Activated T-helper 1 cell treated with anti-CD3 and anti-CD28 coated beads, Interleukin-12 subunit alpha, Interleukin-12 subunit beta, Interleukin-2, Interleukin-4 antibody, amounts not matched to agents 30 ng/mL and 10 ng/mL and 1 ng/mL, durations not matched to agents 14 hours and 24 hours and 36 hours (primary cell): Measurements from ENCODE around the gene NPL. TPM values are rescaled to one million over a fixed set of nuclear protein-coding genes. Genes with fewer than 3 reads are reported as not detected.

Experiments used
- DNase-seq: peaks from one replicate; pipeline ENCODE4 v3.0.0; 2021; ENCODE audit warnings: low spot score
- H3K27ac Mint-ChIP-seq: one replicate; pipeline ENCODE4 v1.8.0; 2021; ENCODE audit warnings: mild to moderate bottlenecking, mixed read lengths
- H3K27me3 Mint-ChIP-seq: one replicate; pipeline ENCODE4 v1.8.0; 2022; ENCODE audit warnings: mild to moderate bottlenecking, moderate library complexity, mixed read lengths; ENCODE audit not compliant: insufficient read depth
- H3K36me3 Mint-ChIP-seq: one replicate; pipeline ENCODE4 v1.8.0; 2021; ENCODE audit warnings: low read depth, mixed read lengths
- H3K4me1 Mint-ChIP-seq: one replicate; pipeline ENCODE4 v1.8.0; 2021; ENCODE audit warnings: low read depth, mixed read lengths
- H3K4me3 Mint-ChIP-seq: one replicate; pipeline ENCODE4 v1.8.0; 2021; ENCODE audit warnings: mild to moderate bottlenecking, moderate library complexity, mixed read lengths
- H3K9me3 Mint-ChIP-seq: one replicate; pipeline ENCODE4 v1.8.0; 2021; ENCODE audit warnings: mixed read lengths
- intact Hi-C: fragments of 100-400 bp; cut with micrococcal nuclease; formaldehyde crosslinking; loops from one replicate; pipeline ENCODE4 v1.15.1; 2024
- total RNA-seq: library from RNA; stranded (reverse); gene quantifications from 2 replicates; pipeline ENCODE4 v1.2.3, GENCODE V29; 2022

The NPL gene
- total RNA-seq, 1 donor from 2014 or later: 6.9 TPM

GRCh38 chr1:182765391-182765790 is 24.2 kb upstream of the NPL start:
- intact Hi-C loops: loop anchor here (5.0 kb wide), 1 partner anchor 33 kb away; no protein-coding TSS in a partner anchor
- H3K36me3 Mint-ChIP-seq: peaks cover 4% of the 10 kb centered on the region
- no peak overlapping the region for H3K27ac Mint-ChIP-seq
- DNase-seq: no peak
- no peak overlapping the region for H3K4me3 Mint-ChIP-seq
- H3K4me1 Mint-ChIP-seq: no peaks in the 10 kb centered on the region
- peaks cover 4% of the 10 kb centered on the region for H3K27me3 Mint-ChIP-seq
- peaks cover 8% of the 10 kb centered on the region for H3K9me3 Mint-ChIP-seq

GRCh38 chr1:182766050-182766449 is 23.5 kb upstream of the NPL start:
- H3K4me3 Mint-ChIP-seq: no peak overlapping the region
- peaks cover 8% of the 10 kb centered on the region for H3K9me3 Mint-ChIP-seq
- H3K27ac Mint-ChIP-seq: no peak overlapping the region
- DNase-seq: no peak
- peaks cover 4% of the 10 kb centered on the region for H3K27me3 Mint-ChIP-seq
- peaks cover 4% of the 10 kb centered on the region for H3K36me3 Mint-ChIP-seq
- H3K4me1 Mint-ChIP-seq: no peaks in the 10 kb centered on the region
- intact Hi-C loops: loop anchor here (5.0 kb wide), 1 partner anchor 34 kb away; no protein-coding TSS in a partner anchor

- H3K4me3 Mint-ChIP-seq: no peak overlapping the region
- intact Hi-C loops: loop anchor here (5.0 kb wide), 1 partner anchor 35 kb away; no protein-coding TSS in a partner anchor
- peaks cover 7% of the 10 kb centered on the region for H3K27me3 Mint-ChIP-seq
- H3K4me1 Mint-ChIP-seq: no peaks in the 10 kb centered on the region
- H3K36me3 Mint-ChIP-seq: no peaks in the 10 kb centered on the region
- peaks cover under 1% of the 10 kb centered on the region for H3K9me3 Mint-ChIP-seq
- no peak overlapping the region for H3K27ac Mint-ChIP-seq
- DNase-seq: no peak
Observed at GRCh38 chr1:182766881-182767645, 22.5 kb upstream of the NPL start.

- H3K9me3 Mint-ChIP-seq: no peaks in the 10 kb centered on the region
- H3K27me3 Mint-ChIP-seq: peaks cover 5% of the 10 kb centered on the region
- no peak overlapping the region for H3K4me3 Mint-ChIP-seq
- H3K36me3 Mint-ChIP-seq: no peaks in the 10 kb centered on the region
- H3K4me1 Mint-ChIP-seq: no peaks in the 10 kb centered on the region
- no peak for DNase-seq
- H3K27ac Mint-ChIP-seq: no peak overlapping the region
- intact Hi-C loops: loop anchor here (5.0 kb wide), 1 partner anchor 37 kb away; no protein-coding TSS in a partner anchor
Observed at GRCh38 chr1:182768963-182769362, 20.6 kb upstream of the NPL start.

GRCh38 chr1:182770232-182770631 is 19.3 kb upstream of the NPL start:
- H3K9me3 Mint-ChIP-seq: no peaks in the 10 kb centered on the region

GRCh38 chr1:182771187-182771984 is 18.2 kb upstream of the NPL start:
- no peak overlapping the region for H3K27ac Mint-ChIP-seq
- no peaks in the 10 kb centered on the region for H3K9me3 Mint-ChIP-seq
- peaks cover 10% of the 10 kb centered on the region for H3K27me3 Mint-ChIP-seq
- DNase-seq: no peak
- H3K4me3 Mint-ChIP-seq: no peak overlapping the region
- intact Hi-C loops: no loop called here
- H3K36me3 Mint-ChIP-seq: no peaks in the 10 kb centered on the region
- H3K4me1 Mint-ChIP-seq: no peaks in the 10 kb centered on the region

More at GRCh38 chr1:182770232-182770631, 19.3 kb upstream of the NPL start:
- no peak overlapping the region for H3K27ac Mint-ChIP-seq
- H3K4me1 Mint-ChIP-seq: no peaks in the 10 kb centered on the region
- intact Hi-C loops: no loop called here
- no peaks in the 10 kb centered on the region for H3K36me3 Mint-ChIP-seq
- peaks cover 10% of the 10 kb centered on the region for H3K27me3 Mint-ChIP-seq
- H3K4me3 Mint-ChIP-seq: no peak overlapping the region
- no peak for DNase-seq

GRCh38 chr1:182777386-182777785 is 12.2 kb upstream of the NPL start:
- DNase-seq: no peak
- no peaks in the 10 kb centered on the region for H3K36me3 Mint-ChIP-seq
- no peak overlapping the region for H3K4me3 Mint-ChIP-seq

GRCh38 chr1:182778862-182779261 is 10.7 kb upstream of the NPL start:
- Mint-ChIP-seq H3K9me3 (no peaks in the 10 kb centered on the region), H3K27ac (no peak overlapping the region), H3K4me3 (no peak overlapping the region), H3K36me3 (no peaks in the 10 kb centered on the region), H3K27me3 (peaks cover 10% of the 10 kb centered on the region), H3K4me1 (peaks cover 32% of the 10 kb centered on the region)
- no peak for DNase-seq
- intact Hi-C loops: no loop called here

More at GRCh38 chr1:182777386-182777785, 12.2 kb upstream of the NPL start:
- intact Hi-C loops: no loop called here
- Mint-ChIP-seq H3K9me3 (no peaks in the 10 kb centered on the region), H3K27me3 (peaks cover 8% of the 10 kb centered on the region), H3K27ac (no peak overlapping the region), H3K4me1 (peaks cover 29% of the 10 kb centered on the region)

- Mint-ChIP-seq H3K4me1 (peaks cover 32% of the 10 kb centered on the region), H3K27ac (no peak overlapping the region), H3K36me3 (no peaks in the 10 kb centered on the region), H3K9me3 (no peaks in the 10 kb centered on the region), H3K27me3 (peaks cover 8% of the 10 kb centered on the region), H3K4me3 (no peak overlapping the region)
- intact Hi-C loops: no loop called here
- no peak for DNase-seq
Observed at GRCh38 chr1:182779530-182779929, 10.0 kb upstream of the NPL start.

- H3K27me3 Mint-ChIP-seq: peaks cover 4% of the 10 kb centered on the region
- peaks cover 30% of the 10 kb centered on the region for H3K4me1 Mint-ChIP-seq
- no peak overlapping the region for H3K4me3 Mint-ChIP-seq
- H3K27ac Mint-ChIP-seq: no peak overlapping the region
- H3K36me3 Mint-ChIP-seq: no peaks in the 10 kb centered on the region
- intact Hi-C loops: loop anchor here (1.0 to 2.0 kb wide), 4 partner anchors 67 to 187 kb away; no protein-coding TSS in a partner anchor
- peak; percentile 52 for DNase-seq
- no peaks in the 10 kb centered on the region for H3K9me3 Mint-ChIP-seq
Observed at GRCh38 chr1:182781841-182782586, 7.6 kb upstream of the NPL start.

- H3K27me3 Mint-ChIP-seq: peaks cover 4% of the 10 kb centered on the region
- no peaks in the 10 kb centered on the region for H3K9me3 Mint-ChIP-seq
- intact Hi-C loops: loop anchor here (1.0 to 2.0 kb wide), 4 partner anchors 68 to 187 kb away; no protein-coding TSS in a partner anchor
- H3K36me3 Mint-ChIP-seq: no peaks in the 10 kb centered on the region
- peaks cover 25% of the 10 kb centered on the region for H3K4me1 Mint-ChIP-seq
- H3K27ac Mint-ChIP-seq: no peak overlapping the region
- no peak overlapping the region for H3K4me3 Mint-ChIP-seq
- DNase-seq: no peak
Observed at GRCh38 chr1:182782587-182782913, 7.0 kb upstream of the NPL start.

GRCh38 chr1:182783068-182783467 is 6.5 kb upstream of the NPL start:
- no peaks in the 10 kb centered on the region for H3K36me3 Mint-ChIP-seq
- H3K9me3 Mint-ChIP-seq: no peaks in the 10 kb centered on the region
- H3K4me3 Mint-ChIP-seq: no peak overlapping the region
- H3K27ac Mint-ChIP-seq: no peak overlapping the region
- H3K27me3 Mint-ChIP-seq: peaks cover 9% of the 10 kb centered on the region
- peaks cover 24% of the 10 kb centered on the region for H3K4me1 Mint-ChIP-seq
- intact Hi-C loops: loop anchor here (2.0 kb wide), 1 partner anchor 68 kb away; no protein-coding TSS in a partner anchor
- no peak for DNase-seq
